ENCODE data around the gene FKTN.

DNA sequence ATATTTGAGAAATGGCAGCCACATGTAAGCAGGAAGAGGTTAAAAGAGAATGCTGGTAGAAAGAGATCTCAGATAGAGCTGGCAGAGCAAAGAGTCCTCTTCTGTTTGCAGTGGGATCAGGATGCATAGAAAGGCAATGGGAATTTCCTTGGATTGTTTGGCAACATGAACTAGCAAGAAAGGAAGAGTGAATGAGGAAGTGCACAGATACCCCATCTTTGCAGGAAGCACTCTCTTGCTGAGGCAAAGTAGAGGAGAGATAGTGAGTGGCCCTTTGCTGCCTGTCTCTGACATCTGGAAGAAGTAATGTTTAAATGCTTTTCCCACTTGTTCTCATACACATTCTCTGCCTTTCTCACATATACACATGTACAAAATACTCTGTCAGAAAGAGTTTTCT lies 14.5 kb downstream of the FKTN start:
- TF ChIP-seq, protein P1, sequence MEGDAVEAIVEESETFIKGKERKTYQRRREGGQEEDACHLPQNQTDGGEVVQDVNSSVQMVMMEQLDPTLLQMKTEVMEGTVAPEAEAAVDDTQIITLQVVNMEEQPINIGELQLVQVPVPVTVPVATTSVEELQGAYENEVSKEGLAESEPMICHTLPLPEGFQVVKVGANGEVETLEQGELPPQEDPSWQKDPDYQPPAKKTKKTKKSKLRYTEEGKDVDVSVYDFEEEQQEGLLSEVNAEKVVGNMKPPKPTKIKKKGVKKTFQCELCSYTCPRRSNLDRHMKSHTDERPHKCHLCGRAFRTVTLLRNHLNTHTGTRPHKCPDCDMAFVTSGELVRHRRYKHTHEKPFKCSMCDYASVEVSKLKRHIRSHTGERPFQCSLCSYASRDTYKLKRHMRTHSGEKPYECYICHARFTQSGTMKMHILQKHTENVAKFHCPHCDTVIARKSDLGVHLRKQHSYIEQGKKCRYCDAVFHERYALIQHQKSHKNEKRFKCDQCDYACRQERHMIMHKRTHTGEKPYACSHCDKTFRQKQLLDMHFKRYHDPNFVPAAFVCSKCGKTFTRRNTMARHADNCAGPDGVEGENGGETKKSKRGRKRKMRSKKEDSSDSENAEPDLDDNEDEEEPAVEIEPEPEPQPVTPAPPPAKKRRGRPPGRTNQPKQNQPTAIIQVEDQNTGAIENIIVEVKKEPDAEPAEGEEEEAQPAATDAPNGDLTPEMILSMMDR (IDR thresholded peaks at IDR 0.05; ENCODE audit: extremely low read depth in 1 of 2, insufficient read depth in 1 of 2, low read depth in 1 of 2, low read length in 2 of 2): no peak
- TF ChIP-seq POLR2A (IDR thresholded peaks at IDR 0.05; ENCODE audit: low read depth, low read length) (no peak), EZH2 (IDR thresholded peaks at IDR 0.05; ENCODE audit: borderline replicate concordance, low read depth, low read length, severe bottlenecking) (no peak), MYC (IDR thresholded peaks at IDR 0.05; ENCODE audit: low read depth, low read length) (no peak), JUN (IDR thresholded peaks at IDR 0.05; ENCODE audit: borderline replicate concordance, insufficient read depth, insufficient read length, low read depth) (no peak), POLR2AphosphoS5 (IDR thresholded peaks at IDR 0.05; ENCODE audit: insufficient read depth, low read depth, low read length) (no peak), GATA2 (IDR thresholded peaks at IDR 0.05; ENCODE audit: insufficient read depth, insufficient read length, low read depth, low read length) (no peak), FOS (IDR thresholded peaks at IDR 0.05; ENCODE audit: borderline replicate concordance, insufficient read depth, low read length) (no peak)
- TF ChIP-seq, protein P2, sequence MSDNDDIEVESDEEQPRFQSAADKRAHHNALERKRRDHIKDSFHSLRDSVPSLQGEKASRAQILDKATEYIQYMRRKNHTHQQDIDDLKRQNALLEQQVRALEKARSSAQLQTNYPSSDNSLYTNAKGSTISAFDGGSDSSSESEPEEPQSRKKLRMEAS (IDR thresholded peaks at IDR 0.05; ENCODE audit: insufficient read depth, insufficient read length): no peak
